ENCODE results near the gene MAP3K3. TPM values are rescaled to one million over a fixed set of nuclear protein-coding genes. Genes with fewer than 3 reads are reported as not detected.

MAP3K3 gene
- total RNA-seq, 1 experiment from 2014 or later, result 14.1 TPM

DNA sequence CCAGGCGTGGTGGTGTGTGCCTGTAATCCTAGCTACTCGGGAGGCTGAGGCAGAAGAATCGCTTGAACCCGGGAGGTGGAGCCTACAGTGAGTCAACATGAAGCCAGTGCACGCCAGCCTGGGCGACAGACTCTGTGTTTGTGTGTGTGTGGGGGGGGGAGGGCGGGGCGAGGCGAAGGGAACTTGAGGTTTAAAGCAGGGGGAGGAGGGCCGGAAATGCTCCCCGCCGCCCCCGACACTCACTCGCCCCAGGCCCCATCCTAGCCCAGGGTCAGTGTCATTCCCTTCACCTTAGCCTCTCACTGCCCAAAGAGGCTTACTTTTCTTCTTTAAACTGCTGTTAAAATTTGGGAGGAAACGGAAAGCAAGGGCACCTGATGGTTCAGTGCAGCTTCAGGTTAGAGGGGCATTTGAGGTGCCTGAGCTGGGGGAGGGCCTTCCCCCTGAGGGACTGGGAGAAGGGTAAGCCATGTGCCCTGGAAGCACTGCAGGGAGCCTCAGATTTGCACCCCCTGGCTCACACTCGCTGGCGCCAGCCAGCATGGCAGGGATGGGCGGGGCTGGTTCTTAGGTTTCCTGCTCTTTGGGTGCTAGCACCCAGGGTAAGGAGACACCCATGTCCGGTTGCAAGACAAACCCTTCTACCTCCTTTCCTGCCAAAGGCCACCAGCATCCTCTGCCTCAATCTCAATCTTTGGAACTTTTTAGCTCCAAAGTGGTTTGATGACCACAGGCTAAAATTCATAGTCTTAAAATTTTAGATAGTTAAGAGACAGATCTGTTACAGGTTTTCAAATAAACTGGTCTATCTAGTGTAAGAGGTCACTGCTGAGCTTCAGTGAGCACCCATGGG is 79.9 kb downstream of the MAP3K3 start:
- ChIA-PET CTCF (no interaction called here), POLR2A (ENCODE audit: unreplicated experiment) (no interaction called here)
- Histone ChIP-seq H4K20me1 (ENCODE audit: insufficient read depth) (no peaks in the 10 kb centered on the region), H3K79me2 (ENCODE audit: low read depth) (no peaks in the 10 kb centered on the region), H3K9me3 (ENCODE audit: insufficient read depth, low read depth) (no peaks in the 10 kb centered on the region), H3K4me3 (no peak overlapping the region; the same call in 1 of the 2 replicates), H3K9me2 (ENCODE audit: insufficient read depth) (no peaks in the 10 kb centered on the region), H2AFZ (no peak overlapping the region), H3K36me3 (ENCODE audit: low read depth) (no peaks in the 10 kb centered on the region), H3F3A (ENCODE audit: insufficient read depth, low read depth) (peaks cover 15% of the 10 kb centered on the region), H3K4me2 (peak overlapping the region; percentile 40; the same call in 1 of the 2 replicates), H3K27me3 (ENCODE audit: insufficient read depth, low read depth) (no peaks in the 10 kb centered on the region), H3K27ac (no peak overlapping the region), H3K4me1 (replicated peaks; ENCODE audit: insufficient read depth) (no peaks in the 10 kb centered on the region)
- TF ChIP-seq, protein P1, sequence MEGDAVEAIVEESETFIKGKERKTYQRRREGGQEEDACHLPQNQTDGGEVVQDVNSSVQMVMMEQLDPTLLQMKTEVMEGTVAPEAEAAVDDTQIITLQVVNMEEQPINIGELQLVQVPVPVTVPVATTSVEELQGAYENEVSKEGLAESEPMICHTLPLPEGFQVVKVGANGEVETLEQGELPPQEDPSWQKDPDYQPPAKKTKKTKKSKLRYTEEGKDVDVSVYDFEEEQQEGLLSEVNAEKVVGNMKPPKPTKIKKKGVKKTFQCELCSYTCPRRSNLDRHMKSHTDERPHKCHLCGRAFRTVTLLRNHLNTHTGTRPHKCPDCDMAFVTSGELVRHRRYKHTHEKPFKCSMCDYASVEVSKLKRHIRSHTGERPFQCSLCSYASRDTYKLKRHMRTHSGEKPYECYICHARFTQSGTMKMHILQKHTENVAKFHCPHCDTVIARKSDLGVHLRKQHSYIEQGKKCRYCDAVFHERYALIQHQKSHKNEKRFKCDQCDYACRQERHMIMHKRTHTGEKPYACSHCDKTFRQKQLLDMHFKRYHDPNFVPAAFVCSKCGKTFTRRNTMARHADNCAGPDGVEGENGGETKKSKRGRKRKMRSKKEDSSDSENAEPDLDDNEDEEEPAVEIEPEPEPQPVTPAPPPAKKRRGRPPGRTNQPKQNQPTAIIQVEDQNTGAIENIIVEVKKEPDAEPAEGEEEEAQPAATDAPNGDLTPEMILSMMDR (conservative IDR thresholded peaks at IDR 0.05), result no peak
- no peak for TF ChIP-seq EZH2 (IDR thresholded peaks at IDR 0.05; ENCODE audit: low read depth)
- intact Hi-C loops (cut with micrococcal nuclease; ENCODE audit: unreplicated experiment), result no loop called here
- no peak for DNase-seq
- BruUV-seq (replicated peaks), result no TSS peak

DNA sequence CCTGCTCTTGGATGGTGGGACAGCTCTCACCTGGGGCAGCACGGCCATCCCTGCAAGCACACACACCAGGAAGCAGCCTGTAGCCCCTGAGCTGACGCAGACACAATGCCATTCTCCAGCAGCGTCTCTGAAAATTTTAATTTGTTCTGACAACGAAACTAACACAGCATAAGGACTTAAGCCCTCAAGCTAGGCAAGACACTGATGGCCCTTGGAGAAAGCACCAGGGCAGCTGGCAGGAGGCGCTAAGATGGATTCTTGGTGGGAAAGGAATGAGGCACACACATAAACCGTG is 80.5 kb downstream of the MAP3K3 start:
- Histone ChIP-seq H3K27ac (no peak overlapping the region), H2AFZ (no peak overlapping the region), H3F3A (ENCODE audit: insufficient read depth, low read depth) (peaks cover 15% of the 10 kb centered on the region), H3K4me1 (replicated peaks; ENCODE audit: insufficient read depth) (no peaks in the 10 kb centered on the region), H3K4me3 (no peak overlapping the region), H3K27me3 (ENCODE audit: insufficient read depth, low read depth) (no peaks in the 10 kb centered on the region), H3K79me2 (ENCODE audit: low read depth) (no peaks in the 10 kb centered on the region), H3K4me2 (no peak overlapping the region), H4K20me1 (ENCODE audit: insufficient read depth) (no peaks in the 10 kb centered on the region), H3K9me2 (ENCODE audit: insufficient read depth) (no peaks in the 10 kb centered on the region), H3K36me3 (ENCODE audit: low read depth) (no peaks in the 10 kb centered on the region), H3K9me3 (ENCODE audit: insufficient read depth, low read depth) (no peaks in the 10 kb centered on the region)
- ChIA-PET POLR2A (ENCODE audit: unreplicated experiment) (no interaction called here), CTCF (no interaction called here)
- intact Hi-C loops (cut with micrococcal nuclease; ENCODE audit: unreplicated experiment), result no loop called here
- no TSS peak for BruUV-seq (replicated peaks)
- no peak for DNase-seq
- TF ChIP-seq EZH2 (IDR thresholded peaks at IDR 0.05; ENCODE audit: low read depth), result no peak
- TF ChIP-seq, protein P1 (conservative IDR thresholded peaks at IDR 0.05), result no peak

DNA sequence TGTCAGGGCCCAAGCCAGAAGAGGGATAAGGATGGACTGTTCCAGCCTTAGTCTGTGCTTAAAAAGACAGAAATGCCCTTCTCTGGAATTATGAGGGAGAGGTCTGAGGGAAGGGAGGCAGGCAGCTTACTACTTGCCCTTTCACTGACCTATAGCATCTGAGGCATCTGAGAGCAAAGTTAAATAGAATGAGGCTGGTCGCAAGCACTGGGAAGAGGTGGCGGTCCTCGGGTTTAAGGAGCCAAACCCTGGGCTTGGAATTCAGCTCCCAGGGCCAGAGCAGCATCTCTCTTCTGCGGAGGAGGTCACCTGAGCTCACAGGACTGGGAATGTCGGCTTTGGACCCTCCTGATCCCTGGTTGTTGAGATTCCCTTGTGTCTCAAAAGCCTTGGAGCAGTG is 80.8 kb downstream of the MAP3K3 start:
- ChIA-PET CTCF (no interaction called here), POLR2A (ENCODE audit: unreplicated experiment) (no interaction called here)
- peaks cover 15% of the 10 kb centered on the region for H3F3A ChIP-seq (ENCODE audit: insufficient read depth, low read depth)
- H3K9me3 ChIP-seq (ENCODE audit: insufficient read depth, low read depth), result no peaks in the 10 kb centered on the region
- H3K4me3 ChIP-seq, result no peak overlapping the region
- H3K4me2 ChIP-seq, result no peak overlapping the region
- no peak for DNase-seq
- no peaks in the 10 kb centered on the region for H3K27me3 ChIP-seq (ENCODE audit: insufficient read depth, low read depth)
- no peak for TF ChIP-seq EZH2 (IDR thresholded peaks at IDR 0.05; ENCODE audit: low read depth)
- TF ChIP-seq, protein P1 (conservative IDR thresholded peaks at IDR 0.05), result no peak
- no peaks in the 10 kb centered on the region for H4K20me1 ChIP-seq (ENCODE audit: insufficient read depth)
- no peaks in the 10 kb centered on the region for H3K36me3 ChIP-seq (ENCODE audit: low read depth)
- no TSS peak for BruUV-seq (replicated peaks)
- intact Hi-C loops (cut with micrococcal nuclease; ENCODE audit: unreplicated experiment), result no loop called here
- H3K9me2 ChIP-seq (ENCODE audit: insufficient read depth), result no peaks in the 10 kb centered on the region
- H3K79me2 ChIP-seq (ENCODE audit: low read depth), result no peaks in the 10 kb centered on the region
- H3K4me1 ChIP-seq (replicated peaks; ENCODE audit: insufficient read depth), result no peaks in the 10 kb centered on the region
- H3K27ac ChIP-seq, result no peak overlapping the region
- no peak overlapping the region for H2AFZ ChIP-seq
